GM19025 (cell line): Measurements from ENCODE around the gene ATP6V0C.
"Not testable (repeated sequence)": the region's sequence is repeated elsewhere in the genome, so short reads cannot be mapped to it uniquely, and the experiment has no call there.

ENCODE experiments used
- ATAC-seq: cut with Tn5 transposase; IDR thresholded peaks from one replicate; pipeline ENCODE4 v1.9.1; 2021; ENCODE audit warnings: mild to moderate bottlenecking, low read depth, moderate library complexity; ENCODE audit not compliant: unreplicated experiment

The ATP6V0C gene

GRCh38 chr16:2540912-2541311, 27.2 kb downstream of the ATP6V0C start:
- ATAC-seq = not testable (repeated sequence)

GRCh38 chr16:2541409-2541808, 27.7 kb downstream of the ATP6V0C start:
- not testable (repeated sequence) for ATAC-seq

- ATAC-seq = not testable (repeated sequence)
Measured at GRCh38 chr16:2543771-2544170, 30.0 kb downstream of the ATP6V0C start.

GRCh38 chr16:2550283-2550878, 36.6 kb downstream of the ATP6V0C start:
- ATAC-seq = not testable (repeated sequence)

GRCh38 chr16:2551420-2551889, 37.7 kb downstream of the ATP6V0C start:
- ATAC-seq = not testable (repeated sequence)

GRCh38 chr16:2554709-2555425, 41.1 kb downstream of the ATP6V0C start:
- not testable (repeated sequence) for ATAC-seq

GRCh38 chr16:2557150-2557549, 43.4 kb downstream of the ATP6V0C start:
- not testable (repeated sequence) for ATAC-seq

- ATAC-seq = not testable (repeated sequence)
Measured at GRCh38 chr16:2560131-2560797, 46.5 kb downstream of the ATP6V0C start.

- not testable (repeated sequence) for ATAC-seq
Measured at GRCh38 chr16:2560798-2561133, 47.0 kb downstream of the ATP6V0C start.

- ATAC-seq = not testable (repeated sequence)
Measured at GRCh38 chr16:2567506-2567905, 53.8 kb downstream of the ATP6V0C start.

- not testable (repeated sequence) for ATAC-seq
Measured at GRCh38 chr16:2568573-2568972, 54.8 kb downstream of the ATP6V0C start.
